Testis (tissue), 3 donors: ENCODE data around the gene GNL1. TPM values are rescaled to one million over a fixed set of nuclear protein-coding genes. Genes with fewer than 3 reads are reported as not detected.
A peak's percentile ranks its signal among the peaks of the same experiment; 100 is the strongest.

ENCODE experiments used
- DNase-seq: peaks from one replicate; pipeline ENCODE4 v3.0.0-alpha.2; 2019
- H3K27ac ChIP-seq, 2 donors: fragments of 200-600 bp; sonication (generic); one replicate each; pipeline ENCODE4 v1.5.1; 2019
- H3K27me3 ChIP-seq: fragments of 200-600 bp; sonication (generic); one replicate; pipeline ENCODE4 v1.5.1; 2019
- H3K36me3 ChIP-seq: fragments of 200-600 bp; sonication (generic); one replicate; pipeline ENCODE4 v1.5.1; 2017; ENCODE audit warnings: low read depth; ENCODE audit errors: missing control alignments
- H3K4me1 ChIP-seq: fragments of 200-600 bp; sonication (generic); one replicate; pipeline ENCODE4 v1.5.1; 2019
- H3K4me3 ChIP-seq, 2 donors: fragments of 200-600 bp; sonication (generic); one replicate each; pipeline ENCODE4 v1.5.1; 2017 to 2019
- H3K9me3 ChIP-seq: fragments of 200-600 bp; sonication (generic); one replicate; pipeline ENCODE4 v1.5.1; 2017
- CTCF ChIP-seq, 3 experiments: fragments of 450-650 bp in 2 of 3; fragments of 200-600 bp in 1 of 3; sonication (generic) in 1 of 3; IDR thresholded peaks; one replicate each; pipeline ENCODE4 v1.5.1; 2016 to 2019; ENCODE audit warnings: antibody characterized with exemption in 3 of 3, mild to moderate bottlenecking in 2 of 3, moderate library complexity in 1 of 3
- POLR2A ChIP-seq: fragments of 450-650 bp; IDR thresholded peaks from one replicate; pipeline ENCODE4 v1.6.1; 2017; ENCODE audit warnings: antibody characterized with exemption, mild to moderate bottlenecking, moderate library complexity
- WGBS, 2 donors: methylation state at CpG; one replicate each; pipeline ENCODE4 v1.1.5; 2018; 5-methylcytosine and 5-hydroxymethylcytosine counted together
- intact Hi-C: fragments of 100-400 bp; cut with DNase I; formaldehyde crosslinking; loops from one replicate; pipeline ENCODE4 v1.15.1; 2023; ENCODE audit warnings: low total_unique reads
- polyA plus RNA-seq: library from polyadenylated mRNA; stranded (reverse); fragments of 350-450 nt; fragmentation: Illumina TruSeq; extraction: RNeasy Lipid Tissue Mini Kit (QIAGEN cat#74804); gene quantifications from one replicate; pipeline ENCODE4 v1.2.3, GENCODE V29; 2014; ENCODE audit warnings: low read depth, low replicate concordance; ENCODE audit not compliant: insufficient read depth
- total RNA-seq, 2 donors: library from RNA; depleted of rRNA; stranded (reverse); fragments of >200 nt; gene quantifications; one replicate each; pipeline ENCODE4 v1.2.3, GENCODE V29; 2016

The GNL1 gene
- total and polyA plus RNA-seq, 3 donors from 2014 or later: 68.7 to 205 (median 72.8) TPM

- DNase-seq: no peak
- TF ChIP-seq CTCF (IDR thresholded peaks at IDR 0.05): peak; percentile 57 to 75 (median 74)
- TF ChIP-seq POLR2A: no peak
- intact Hi-C loops: no loop called here
- 46 to 49% methylated on average over 6 of the region's 6 CpGs for WGBS, 2 donors
- H3K36me3 ChIP-seq: no peaks in the 10 kb centered on the region
- H3K4me3 ChIP-seq: no peak overlapping the region
- H3K27me3 ChIP-seq: no peaks in the 10 kb centered on the region
- no peaks in the 10 kb centered on the region for H3K9me3 ChIP-seq
- no peak overlapping the region for H3K27ac ChIP-seq
- H3K4me1 ChIP-seq: peaks cover 6% of the 10 kb centered on the region
Measured at GRCh38 chr6:30544666-30545272, 11.5 kb downstream of the GNL1 start.

GRCh38 chr6:30543821-30544220, 12.5 kb downstream of the GNL1 start:
- TF ChIP-seq POLR2A (no peak), CTCF (IDR thresholded peaks at IDR 0.05) (no peak)
- H3K4me3 ChIP-seq: no peak overlapping the region
- H3K9me3 ChIP-seq: no peaks in the 10 kb centered on the region
- H3K27me3 ChIP-seq: no peaks in the 10 kb centered on the region
- peaks cover 6% of the 10 kb centered on the region for H3K4me1 ChIP-seq
- intact Hi-C loops: no loop called here
- WGBS, 2 donors: 85 to 94% methylated on average over 3 of the region's 3 CpGs
- H3K36me3 ChIP-seq: no peaks in the 10 kb centered on the region
- no peak for DNase-seq
- H3K27ac ChIP-seq: no peak overlapping the region

- no peak for TF ChIP-seq CTCF (IDR thresholded peaks at IDR 0.05)
- 76 to 92% methylated on average over 1 of the region's 1 CpG for WGBS, 2 donors
- no peaks in the 10 kb centered on the region for H3K9me3 ChIP-seq
- intact Hi-C loops: no loop called here
- DNase-seq: no peak
- no peak overlapping the region for H3K4me3 ChIP-seq
- no peaks in the 10 kb centered on the region for H3K27me3 ChIP-seq
- H3K36me3 ChIP-seq: no peaks in the 10 kb centered on the region
- H3K27ac ChIP-seq: no peak overlapping the region
- H3K4me1 ChIP-seq: peaks cover 6% of the 10 kb centered on the region
Measured at GRCh38 chr6:30542915-30543314, 13.4 kb downstream of the GNL1 start.

GRCh38 chr6:30542404-30542725, 13.9 kb downstream of the GNL1 start:
- TF ChIP-seq POLR2A (no peak), CTCF (IDR thresholded peaks at IDR 0.05) (no peak)
- no peaks in the 10 kb centered on the region for H3K9me3 ChIP-seq
- no peaks in the 10 kb centered on the region for H3K27me3 ChIP-seq
- no peaks in the 10 kb centered on the region for H3K36me3 ChIP-seq
- intact Hi-C loops: no loop called here
- WGBS, 2 donors: 20 to 27% methylated on average over 4 of the region's 4 CpGs
- no peak overlapping the region for H3K4me3 ChIP-seq
- DNase-seq: no peak
- H3K27ac ChIP-seq: no peak overlapping the region
- peaks cover 6% of the 10 kb centered on the region for H3K4me1 ChIP-seq
